Fibroblast of skin of scalp (primary cell): ENCODE measurements around the gene TTLL3.
A peak's percentile ranks its signal among the peaks of the same experiment; 100 is the strongest.

Source experiments
- DNase-seq: peaks from one replicate; pipeline ENCODE4 v3.0.0-alpha.2; 2013

Gene TTLL3

GRCh38 chr3:9781978-9782603 lies 28.0 kb upstream of the TTLL3 start:
- DNase-seq: no peak

- DNase-seq: no peak
Measured at GRCh38 chr3:9782770-9783169, 27.3 kb upstream of the TTLL3 start.

- DNase-seq: no peak
Measured at GRCh38 chr3:9783954-9784353, 26.1 kb upstream of the TTLL3 start.

GRCh38 chr3:9784965-9785364 lies 25.1 kb upstream of the TTLL3 start:
- peak; percentile 74 for DNase-seq

GRCh38 chr3:9785602-9786001 lies 24.5 kb upstream of the TTLL3 start:
- no peak for DNase-seq

- no peak for DNase-seq
Measured at GRCh38 chr3:9786209-9786739, 23.8 kb upstream of the TTLL3 start.

- DNase-seq: no peak
Measured at GRCh38 chr3:9786825-9787669, 23.0 kb upstream of the TTLL3 start.

GRCh38 chr3:9787714-9788113 lies 22.3 kb upstream of the TTLL3 start:
- DNase-seq: no peak

GRCh38 chr3:9791127-9791526 lies 18.9 kb upstream of the TTLL3 start:
- DNase-seq: no peak

- DNase-seq: no peak
Measured at GRCh38 chr3:9791790-9792404, 18.2 kb upstream of the TTLL3 start.

- DNase-seq: peak; percentile 98
Measured at GRCh38 chr3:9792405-9793160, 17.5 kb upstream of the TTLL3 start, which contains the start of the genes ARPC4 and TADA3. Gene ARPC4 (plus strand): TSS chr3:9793082. CDS start chr3:9793122, 40 bp downstream. Gene TADA3 (minus strand): TSS chr3:9792473. CDS start chr3:9791466, 1,007 bp downstream.

GRCh38 chr3:9793161-9793781 lies 16.8 kb upstream of the TTLL3 start:
- peak; percentile 33 for DNase-seq

GRCh38 chr3:9794400-9794799 lies 15.7 kb upstream of the TTLL3 start:
- no peak for DNase-seq

GRCh38 chr3:9795207-9795606 lies 14.9 kb upstream of the TTLL3 start:
- DNase-seq: no peak

GRCh38 chr3:9797196-9797945 lies 12.7 kb upstream of the TTLL3 start:
- DNase-seq: no peak

- DNase-seq: no peak
Measured at GRCh38 chr3:9800529-9800928, 9.5 kb upstream of the TTLL3 start.

GRCh38 chr3:9803494-9803893 lies 6.6 kb upstream of the TTLL3 start:
- no peak for DNase-seq

GRCh38 chr3:9804996-9805395 lies 5.1 kb upstream of the TTLL3 start:
- DNase-seq: no peak

- DNase-seq: no peak
Measured at GRCh38 chr3:9806137-9806536, 3.9 kb upstream of the TTLL3 start.

GRCh38 chr3:9806688-9807589 lies 3.1 kb upstream of the TTLL3 start:
- no peak for DNase-seq
